Testis (tissue), 2 donors: ENCODE measurements around the gene FAM174C.

Source experiments
- POLR2A ChIP-seq: fragments of 450-650 bp; IDR thresholded peaks from one replicate; pipeline ENCODE4 v1.6.1; 2017; ENCODE audit warnings: antibody characterized with exemption, mild to moderate bottlenecking, moderate library complexity
- TF ChIP-seq, protein P1 (sequence below), 3 experiments: fragments of 450-650 bp in 2 of 3; fragments of 200-600 bp in 1 of 3; sonication (generic) in 1 of 3; IDR thresholded peaks; one replicate each; pipeline ENCODE4 v1.5.1; 2016 to 2019; ENCODE audit warnings: antibody characterized with exemption in 3 of 3, mild to moderate bottlenecking in 2 of 3, moderate library complexity in 1 of 3

GRCh38 chr19:1231729-1232637 is 43.3 kb upstream of the FAM174C start:
- TF ChIP-seq, protein P1, sequence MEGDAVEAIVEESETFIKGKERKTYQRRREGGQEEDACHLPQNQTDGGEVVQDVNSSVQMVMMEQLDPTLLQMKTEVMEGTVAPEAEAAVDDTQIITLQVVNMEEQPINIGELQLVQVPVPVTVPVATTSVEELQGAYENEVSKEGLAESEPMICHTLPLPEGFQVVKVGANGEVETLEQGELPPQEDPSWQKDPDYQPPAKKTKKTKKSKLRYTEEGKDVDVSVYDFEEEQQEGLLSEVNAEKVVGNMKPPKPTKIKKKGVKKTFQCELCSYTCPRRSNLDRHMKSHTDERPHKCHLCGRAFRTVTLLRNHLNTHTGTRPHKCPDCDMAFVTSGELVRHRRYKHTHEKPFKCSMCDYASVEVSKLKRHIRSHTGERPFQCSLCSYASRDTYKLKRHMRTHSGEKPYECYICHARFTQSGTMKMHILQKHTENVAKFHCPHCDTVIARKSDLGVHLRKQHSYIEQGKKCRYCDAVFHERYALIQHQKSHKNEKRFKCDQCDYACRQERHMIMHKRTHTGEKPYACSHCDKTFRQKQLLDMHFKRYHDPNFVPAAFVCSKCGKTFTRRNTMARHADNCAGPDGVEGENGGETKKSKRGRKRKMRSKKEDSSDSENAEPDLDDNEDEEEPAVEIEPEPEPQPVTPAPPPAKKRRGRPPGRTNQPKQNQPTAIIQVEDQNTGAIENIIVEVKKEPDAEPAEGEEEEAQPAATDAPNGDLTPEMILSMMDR (IDR thresholded peaks at IDR 0.05): no peak
- no peak for TF ChIP-seq POLR2A
